ENCODE data around the gene CWC27.
"Not testable (repeated sequence)": the region's sequence is repeated elsewhere in the genome, so short reads cannot be mapped to it uniquely, and the experiment has no call there.

Gene CWC27

DNA sequence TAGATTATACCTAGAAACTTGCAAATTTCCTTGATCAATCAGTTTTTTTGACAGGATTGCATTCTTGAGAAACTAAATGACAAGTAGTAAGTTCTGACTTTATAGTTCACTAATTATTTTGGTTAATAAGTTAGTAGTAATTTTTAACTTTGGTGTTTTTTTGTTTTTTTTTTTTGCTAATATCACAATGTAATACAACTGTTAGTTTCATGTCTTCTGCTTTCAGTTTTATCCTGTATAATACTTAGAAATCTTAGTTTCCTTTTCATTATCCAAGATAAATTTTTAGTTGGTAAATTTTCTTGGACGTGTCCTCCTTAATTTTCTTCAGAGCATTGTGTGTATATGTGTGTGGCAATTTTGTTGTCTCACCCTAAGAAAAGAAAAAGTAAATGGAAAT, 57.8 kb downstream of the CWC27 start:
- no peaks in the 10 kb centered on the region for H3K36me3 ChIP-seq (ENCODE audit: insufficient read depth, low read length)
- no peak overlapping the region for H3K4me3 ChIP-seq (ENCODE audit: low read length)
- no peaks in the 10 kb centered on the region for H3K27me3 ChIP-seq (ENCODE audit: control insufficient read depth, insufficient read depth, low read length)
- no peaks in the 10 kb centered on the region for H3K9me3 ChIP-seq (replicated peaks; ENCODE audit: low read length)
- no peak overlapping the region for H3K9ac ChIP-seq (ENCODE audit: low read depth, low read length)
- H3K4me2 ChIP-seq (ENCODE audit: low read length), result no peak overlapping the region
- no peaks in the 10 kb centered on the region for H3K4me1 ChIP-seq (ENCODE audit: control insufficient read depth, insufficient read depth, low read length)

DNA sequence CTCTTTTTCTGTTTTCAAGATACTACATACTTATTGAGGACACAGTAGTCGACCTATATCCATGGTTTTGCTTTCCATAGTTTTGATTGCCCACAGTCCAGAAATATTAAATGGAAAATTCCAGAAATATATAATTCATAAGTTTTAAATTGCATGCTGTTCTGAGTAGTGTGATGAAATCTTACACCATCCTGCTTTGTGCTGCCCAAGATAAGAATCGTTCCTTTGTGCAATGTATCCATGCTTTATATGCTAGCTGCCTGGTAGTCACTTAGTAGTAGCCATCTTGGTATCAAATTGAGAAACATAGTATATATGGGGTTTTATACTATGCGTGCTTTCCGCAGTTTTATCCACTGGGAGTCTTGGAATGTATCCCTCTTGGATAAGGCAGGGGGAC, 59.0 kb downstream of the CWC27 start:
- H3K4me2 ChIP-seq (ENCODE audit: low read length), result no peak overlapping the region
- no peak overlapping the region for H3K9ac ChIP-seq (ENCODE audit: low read depth, low read length)
- no peaks in the 10 kb centered on the region for H3K27me3 ChIP-seq (ENCODE audit: control insufficient read depth, insufficient read depth, low read length)
- no peaks in the 10 kb centered on the region for H3K36me3 ChIP-seq (ENCODE audit: insufficient read depth, low read length)
- H3K4me3 ChIP-seq (ENCODE audit: low read length), result no peak overlapping the region
- no peaks in the 10 kb centered on the region for H3K4me1 ChIP-seq (ENCODE audit: control insufficient read depth, insufficient read depth, low read length)
- H3K9me3 ChIP-seq (replicated peaks; ENCODE audit: low read length), result no peaks in the 10 kb centered on the region

DNA sequence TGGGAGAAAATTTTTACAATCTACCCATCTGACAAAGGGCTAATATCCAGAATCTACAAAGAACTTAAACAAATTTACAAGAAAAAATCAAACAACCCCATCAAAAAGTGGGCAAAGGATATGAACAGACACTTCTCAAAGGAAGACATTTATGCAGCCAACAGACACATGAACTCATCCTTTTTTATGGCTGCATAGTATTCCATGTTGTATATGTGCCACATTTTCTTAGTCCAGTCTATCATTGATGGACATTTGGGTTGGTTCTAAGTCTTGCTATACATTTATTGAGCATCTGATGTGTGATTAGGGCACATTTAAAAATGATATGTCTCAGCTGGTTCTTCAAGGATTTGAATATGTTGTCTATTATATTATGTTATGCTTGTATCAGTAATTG, 61.9 kb downstream of the CWC27 start:
- not testable (repeated sequence) for H3K9me3 ChIP-seq (replicated peaks; ENCODE audit: low read length); H3K27me3 ChIP-seq (ENCODE audit: control insufficient read depth, insufficient read depth, low read length); H3K4me3 ChIP-seq (ENCODE audit: low read length); H3K4me2 ChIP-seq (ENCODE audit: low read length); H3K36me3 ChIP-seq (ENCODE audit: insufficient read depth, low read length); H3K9ac ChIP-seq (ENCODE audit: low read depth, low read length); H3K4me1 ChIP-seq (ENCODE audit: control insufficient read depth, insufficient read depth, low read length)

DNA sequence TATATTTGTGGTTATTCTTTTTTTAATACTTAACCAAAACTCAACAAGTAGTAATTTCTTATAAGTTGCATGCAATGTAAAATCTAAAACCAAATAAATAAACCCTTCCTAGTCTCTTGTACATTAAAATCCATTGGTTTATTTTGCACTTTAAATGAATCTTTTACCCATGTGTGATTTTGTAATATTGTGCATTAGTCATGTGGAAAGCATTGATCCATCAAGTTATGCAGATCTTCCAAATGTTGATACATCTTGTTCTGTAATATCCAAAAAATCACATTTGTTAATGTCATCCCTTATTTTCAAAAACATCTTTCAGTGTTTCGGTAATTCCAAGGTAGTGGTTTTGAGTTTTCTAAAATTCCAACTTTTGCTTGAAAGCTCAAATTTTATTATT, 63.3 kb downstream of the CWC27 start:
- Histone ChIP-seq H3K9me3 (replicated peaks; ENCODE audit: low read length) (no peaks in the 10 kb centered on the region), H3K4me1 (ENCODE audit: control insufficient read depth, insufficient read depth, low read length) (peaks cover 14% of the 10 kb centered on the region), H3K4me3 (ENCODE audit: low read length) (no peak overlapping the region), H3K9ac (ENCODE audit: low read depth, low read length) (no peak overlapping the region), H3K27me3 (ENCODE audit: control insufficient read depth, insufficient read depth, low read length) (no peaks in the 10 kb centered on the region), H3K36me3 (ENCODE audit: insufficient read depth, low read length) (no peaks in the 10 kb centered on the region), H3K4me2 (ENCODE audit: low read length) (no peak overlapping the region)

DNA sequence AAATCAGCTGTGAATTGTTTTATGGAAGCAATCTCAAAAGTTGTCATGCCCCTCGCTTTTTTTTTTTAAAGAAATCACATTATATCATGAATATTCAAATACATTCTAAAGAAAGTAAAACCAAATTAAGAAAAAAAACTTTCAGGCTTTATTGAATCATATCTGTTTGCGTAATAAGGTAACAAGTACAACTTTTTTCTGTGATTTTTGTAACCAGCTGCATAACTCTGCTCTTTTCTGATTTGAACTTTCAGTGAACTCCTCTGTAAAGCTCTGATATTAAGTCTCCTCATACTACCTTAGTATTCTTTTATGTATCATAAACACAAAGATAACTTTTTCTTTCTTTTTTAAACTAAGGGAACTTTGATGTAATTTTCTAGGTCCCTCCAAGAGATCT, 65.3 kb downstream of the CWC27 start:
- no peak overlapping the region for H3K4me2 ChIP-seq (ENCODE audit: low read length)

DNA sequence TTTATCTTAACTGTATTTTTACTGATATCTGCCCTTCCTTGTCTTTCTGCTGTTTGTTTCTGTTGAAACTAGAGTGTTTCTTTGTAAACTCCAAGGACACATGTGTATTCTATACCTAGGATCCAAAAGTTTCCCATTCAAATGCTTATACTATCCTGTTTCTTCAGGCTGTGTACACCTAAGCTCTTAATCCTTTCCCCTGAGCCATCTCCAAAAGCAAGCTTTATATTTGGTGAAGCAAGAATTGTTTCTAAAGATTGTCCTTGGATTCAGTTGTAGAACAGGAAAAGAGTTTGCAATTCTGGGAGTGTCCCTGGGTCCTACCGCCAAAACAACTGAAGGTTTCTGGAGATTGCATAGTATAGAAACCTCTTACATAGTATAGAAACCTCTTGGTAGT, 65.9 kb downstream of the CWC27 start:
- no peak overlapping the region for H3K4me3 ChIP-seq (ENCODE audit: low read length)
- no peak overlapping the region for H3K4me2 ChIP-seq (ENCODE audit: low read length)
- peaks cover 34% of the 10 kb centered on the region for H3K4me1 ChIP-seq (ENCODE audit: control insufficient read depth, insufficient read depth, low read length)
- no peaks in the 10 kb centered on the region for H3K9me3 ChIP-seq (replicated peaks; ENCODE audit: low read length)
- H3K9ac ChIP-seq (ENCODE audit: low read depth, low read length), result no peak overlapping the region
- no peaks in the 10 kb centered on the region for H3K36me3 ChIP-seq (ENCODE audit: insufficient read depth, low read length)
- no peaks in the 10 kb centered on the region for H3K27me3 ChIP-seq (ENCODE audit: control insufficient read depth, insufficient read depth, low read length)

More for the DNA sequence above, 65.3 kb downstream of the CWC27 start:
- peaks cover 29% of the 10 kb centered on the region for H3K4me1 ChIP-seq (ENCODE audit: control insufficient read depth, insufficient read depth, low read length)
- no peaks in the 10 kb centered on the region for H3K9me3 ChIP-seq (replicated peaks; ENCODE audit: low read length)
- no peak overlapping the region for H3K4me3 ChIP-seq (ENCODE audit: low read length)
- no peaks in the 10 kb centered on the region for H3K36me3 ChIP-seq (ENCODE audit: insufficient read depth, low read length)
- no peaks in the 10 kb centered on the region for H3K27me3 ChIP-seq (ENCODE audit: control insufficient read depth, insufficient read depth, low read length)
- no peak overlapping the region for H3K9ac ChIP-seq (ENCODE audit: low read depth, low read length)

DNA sequence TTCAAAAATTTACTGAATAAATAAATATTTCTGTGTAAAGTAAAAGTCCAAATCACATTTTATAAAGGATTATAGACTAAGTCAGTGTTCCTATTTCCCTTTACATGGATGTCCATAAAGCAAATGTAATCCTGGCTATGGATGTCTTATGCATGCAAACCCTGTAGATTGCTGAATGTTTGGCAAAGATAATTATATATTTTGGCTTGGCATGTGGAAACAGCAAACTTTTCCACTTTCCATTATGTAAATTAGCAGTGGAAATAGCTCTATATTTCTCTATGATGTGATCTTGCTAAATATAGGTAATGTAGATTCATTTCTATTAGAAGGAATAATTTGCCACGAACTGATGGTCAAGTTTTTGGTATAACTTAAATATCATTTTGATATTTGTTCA, 66.5 kb downstream of the CWC27 start:
- Histone ChIP-seq H3K9ac (ENCODE audit: low read depth, low read length) (no peak overlapping the region), H3K36me3 (ENCODE audit: insufficient read depth, low read length) (no peaks in the 10 kb centered on the region), H3K9me3 (replicated peaks; ENCODE audit: low read length) (no peaks in the 10 kb centered on the region), H3K27me3 (ENCODE audit: control insufficient read depth, insufficient read depth, low read length) (no peaks in the 10 kb centered on the region), H3K4me3 (ENCODE audit: low read length) (no peak overlapping the region), H3K4me1 (ENCODE audit: control insufficient read depth, insufficient read depth, low read length) (peaks cover 37% of the 10 kb centered on the region), H3K4me2 (ENCODE audit: low read length) (no peak overlapping the region)

DNA sequence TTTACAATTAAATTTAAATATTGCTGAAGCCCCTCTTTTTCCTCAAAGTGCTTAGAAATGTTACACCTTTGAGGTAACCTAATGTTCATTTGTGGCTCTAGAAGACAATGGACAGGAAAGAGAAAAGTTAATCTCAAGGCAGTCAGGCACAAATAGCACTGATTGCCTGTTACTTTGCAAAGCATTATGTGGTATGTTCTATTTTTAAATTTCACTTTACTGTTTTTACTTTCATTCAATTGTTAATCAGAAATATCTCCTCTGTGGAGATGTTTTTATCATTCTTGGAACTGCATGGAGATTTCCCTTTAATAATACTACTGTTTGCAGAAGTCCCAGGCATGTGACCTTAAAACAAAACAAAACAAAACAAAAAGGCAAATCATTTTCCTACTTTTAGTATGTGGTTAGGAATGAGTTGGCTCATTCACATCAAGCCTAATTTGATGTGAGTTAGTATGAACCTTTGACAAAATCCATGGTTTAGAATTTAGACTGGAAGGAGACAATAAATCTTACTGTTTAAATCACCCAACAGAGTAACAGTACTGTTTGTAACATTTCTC, 67.5 kb downstream of the CWC27 start:
- H3K9ac ChIP-seq (ENCODE audit: low read depth, low read length), result no peak overlapping the region
- H3K36me3 ChIP-seq (ENCODE audit: insufficient read depth, low read length), result no peaks in the 10 kb centered on the region
- no peak overlapping the region for H3K4me2 ChIP-seq (ENCODE audit: low read length)
- peaks cover 4% of the 10 kb centered on the region for H3K9me3 ChIP-seq (replicated peaks; ENCODE audit: low read length)
- no peaks in the 10 kb centered on the region for H3K27me3 ChIP-seq (ENCODE audit: control insufficient read depth, insufficient read depth, low read length)
- H3K4me3 ChIP-seq (ENCODE audit: low read length), result no peak overlapping the region
- H3K4me1 ChIP-seq (ENCODE audit: control insufficient read depth, insufficient read depth, low read length), result peaks cover 37% of the 10 kb centered on the region

DNA sequence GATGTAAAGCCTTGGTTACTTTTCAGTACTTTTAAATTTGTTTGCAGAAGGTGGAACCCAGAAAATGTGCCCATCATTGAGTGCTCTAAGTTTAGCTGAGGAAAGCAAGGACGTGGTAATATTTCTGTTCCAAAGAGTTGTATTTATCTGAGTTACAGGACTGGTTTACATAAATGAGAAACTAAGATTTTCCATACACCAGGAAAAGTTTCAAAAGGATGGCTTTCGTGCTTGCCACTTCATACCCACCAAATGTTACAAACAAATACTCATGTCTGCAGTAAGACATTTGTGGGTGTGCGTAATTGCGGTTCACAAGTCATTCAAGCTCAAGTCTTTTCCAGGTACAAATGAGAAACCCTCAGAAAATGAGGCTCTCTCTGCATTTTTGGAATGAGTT, 68.1 kb downstream of the CWC27 start:
- Histone ChIP-seq H3K4me1 (ENCODE audit: control insufficient read depth, insufficient read depth, low read length) (peaks cover 37% of the 10 kb centered on the region), H3K9ac (ENCODE audit: low read depth, low read length) (no peak overlapping the region), H3K9me3 (replicated peaks; ENCODE audit: low read length) (peaks cover 4% of the 10 kb centered on the region), H3K4me3 (ENCODE audit: low read length) (no peak overlapping the region), H3K27me3 (ENCODE audit: control insufficient read depth, insufficient read depth, low read length) (no peaks in the 10 kb centered on the region), H3K4me2 (ENCODE audit: low read length) (no peak overlapping the region), H3K36me3 (ENCODE audit: insufficient read depth, low read length) (no peaks in the 10 kb centered on the region)

DNA sequence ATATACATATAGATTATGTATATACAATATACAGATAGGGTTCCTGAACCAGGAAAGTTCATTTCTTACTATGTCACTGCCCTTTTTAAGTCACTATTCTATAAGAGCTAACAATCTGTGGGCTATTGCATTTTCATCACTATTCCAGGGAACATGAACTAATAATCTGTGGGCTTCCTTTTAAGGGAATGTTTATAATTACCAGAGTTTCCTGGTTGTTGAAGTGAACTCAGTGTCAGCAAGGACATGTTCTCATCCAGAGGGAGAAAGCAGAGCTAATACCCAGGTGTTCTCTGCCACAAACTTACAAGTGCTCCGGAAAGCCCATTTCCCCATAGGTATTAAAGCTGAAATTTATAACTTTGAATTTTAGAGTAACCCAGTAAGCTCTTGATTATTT, 69.6 kb downstream of the CWC27 start:
- H3K4me1 ChIP-seq (ENCODE audit: control insufficient read depth, insufficient read depth, low read length), result peaks cover 37% of the 10 kb centered on the region
- H3K9me3 ChIP-seq (replicated peaks; ENCODE audit: low read length), result peaks cover 4% of the 10 kb centered on the region
- H3K4me3 ChIP-seq (ENCODE audit: low read length), result no peak overlapping the region
- H3K27me3 ChIP-seq (ENCODE audit: control insufficient read depth, insufficient read depth, low read length), result no peaks in the 10 kb centered on the region
- no peaks in the 10 kb centered on the region for H3K36me3 ChIP-seq (ENCODE audit: insufficient read depth, low read length)
- H3K9ac ChIP-seq (ENCODE audit: low read depth, low read length), result no peak overlapping the region
- no peak overlapping the region for H3K4me2 ChIP-seq (ENCODE audit: low read length)

DNA sequence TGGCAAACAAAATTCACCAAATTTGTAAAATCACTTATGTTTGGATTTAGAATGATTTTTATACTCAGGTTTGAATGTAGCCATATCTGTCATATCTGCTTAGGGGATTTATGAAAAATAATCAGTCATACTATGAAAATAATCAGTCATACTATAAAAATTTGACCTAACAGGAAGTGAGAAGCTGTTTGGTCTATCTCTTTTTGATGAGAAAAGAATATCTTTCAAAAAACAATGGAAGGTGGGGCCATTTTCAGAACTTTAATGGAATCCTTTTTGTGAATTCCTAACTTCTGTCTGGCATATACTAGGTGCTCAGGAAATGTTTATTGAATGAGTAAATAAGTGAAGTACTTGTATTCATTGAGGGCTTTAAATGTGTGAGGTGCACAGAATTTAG, 70.1 kb downstream of the CWC27 start:
- Histone ChIP-seq H3K9ac (ENCODE audit: low read depth, low read length) (no peak overlapping the region), H3K27me3 (ENCODE audit: control insufficient read depth, insufficient read depth, low read length) (no peaks in the 10 kb centered on the region), H3K9me3 (replicated peaks; ENCODE audit: low read length) (peaks cover 4% of the 10 kb centered on the region), H3K36me3 (ENCODE audit: insufficient read depth, low read length) (no peaks in the 10 kb centered on the region), H3K4me2 (ENCODE audit: low read length) (no peak overlapping the region), H3K4me1 (ENCODE audit: control insufficient read depth, insufficient read depth, low read length) (peaks cover 37% of the 10 kb centered on the region), H3K4me3 (ENCODE audit: low read length) (no peak overlapping the region)

DNA sequence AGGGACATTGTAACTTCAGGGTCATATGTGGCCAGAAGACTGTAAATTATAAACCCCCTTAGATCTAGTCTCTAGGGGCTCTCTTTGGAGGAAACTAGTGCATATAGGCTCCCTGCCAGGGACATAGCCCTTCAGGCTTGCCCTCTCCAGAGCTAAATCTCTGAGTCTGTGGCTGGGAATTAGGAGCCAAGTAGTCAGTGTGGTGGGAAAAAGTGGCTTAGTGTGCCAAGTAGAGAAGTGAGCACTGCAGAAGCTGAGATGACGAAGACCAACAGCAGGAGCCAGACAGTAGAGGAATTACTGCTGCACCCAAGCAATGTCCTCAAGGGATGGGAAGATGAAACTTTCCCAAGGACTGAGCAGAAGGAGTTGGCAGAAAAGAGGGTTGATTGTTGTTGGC, 71.2 kb downstream of the CWC27 start:
- Histone ChIP-seq H3K4me3 (ENCODE audit: low read length) (no peak overlapping the region), H3K36me3 (ENCODE audit: insufficient read depth, low read length) (peaks cover 4% of the 10 kb centered on the region), H3K4me2 (ENCODE audit: low read length) (no peak overlapping the region), H3K9me3 (replicated peaks; ENCODE audit: low read length) (peaks cover 7% of the 10 kb centered on the region), H3K27me3 (ENCODE audit: control insufficient read depth, insufficient read depth, low read length) (no peaks in the 10 kb centered on the region), H3K9ac (ENCODE audit: low read depth, low read length) (no peak overlapping the region), H3K4me1 (ENCODE audit: control insufficient read depth, insufficient read depth, low read length) (peaks cover 33% of the 10 kb centered on the region)

Measured in skeletal muscle satellite cell (primary cell).